Islet of Langerhans (tissue), 1 donor: Measurements from ENCODE around the gene CERS1.
"Not testable (repeated sequence)": the region's sequence is repeated elsewhere in the genome, so short reads cannot be mapped to it uniquely, and the experiment has no call there.

Source experiments
- FAIRE-seq: peaks from one replicate; lab custom pipeline; 2011; peaks lifted over from hg19 to GRCh38; lab: Jason Lieb, UNC

Gene CERS1

DNA sequence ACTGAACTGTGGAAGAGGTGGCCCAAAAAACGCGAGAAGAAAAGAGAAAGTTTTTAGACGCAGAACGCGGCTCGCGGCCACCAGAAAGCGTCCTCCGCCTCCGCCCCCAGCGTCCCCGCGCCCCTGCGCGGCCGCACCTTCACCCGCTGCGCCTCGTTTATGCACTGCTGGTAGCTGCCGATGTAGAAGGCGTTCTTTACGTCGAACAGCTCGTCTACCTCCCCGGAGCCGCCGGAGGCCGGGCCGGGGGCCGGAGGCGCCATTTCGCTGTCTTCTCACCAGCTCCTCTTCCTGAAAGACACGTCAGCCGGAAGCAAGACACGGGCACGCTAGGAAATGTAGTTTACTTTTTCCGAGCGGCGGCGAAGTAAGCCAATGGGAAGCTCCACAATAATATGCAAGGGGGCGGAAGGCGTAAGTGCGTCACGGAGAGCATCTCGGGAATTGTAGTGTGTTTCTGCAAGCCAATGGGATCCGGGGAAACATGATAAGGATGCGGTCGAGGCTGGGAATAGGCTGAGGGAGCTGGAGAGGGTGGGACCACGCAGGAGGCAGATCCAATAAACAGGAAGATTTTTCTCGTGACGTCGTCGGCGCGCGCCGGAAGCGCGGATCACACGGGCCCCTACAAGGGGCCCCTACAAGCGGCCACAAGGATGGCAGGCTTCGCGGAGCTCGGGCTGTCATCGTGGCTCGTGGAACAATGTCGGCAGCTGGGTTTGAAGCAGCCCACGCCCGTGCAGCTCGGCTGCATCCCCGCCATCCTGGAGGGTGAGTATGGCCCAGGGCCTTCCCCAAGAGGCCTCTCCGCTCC is 23.3 kb upstream of the CERS1 start, which contains the start of the genes COPE and DDX49:
TSS of gene COPE (minus strand) at position 302 of the 814 bp plus-strand sequence. CDS start at position 263, 39 bp downstream.
TSS of gene DDX49 (plus strand) at position 630 of the 814 bp plus-strand sequence. CDS start at position 657, 27 bp downstream.
- FAIRE-seq, result peak; percentile 100

DNA sequence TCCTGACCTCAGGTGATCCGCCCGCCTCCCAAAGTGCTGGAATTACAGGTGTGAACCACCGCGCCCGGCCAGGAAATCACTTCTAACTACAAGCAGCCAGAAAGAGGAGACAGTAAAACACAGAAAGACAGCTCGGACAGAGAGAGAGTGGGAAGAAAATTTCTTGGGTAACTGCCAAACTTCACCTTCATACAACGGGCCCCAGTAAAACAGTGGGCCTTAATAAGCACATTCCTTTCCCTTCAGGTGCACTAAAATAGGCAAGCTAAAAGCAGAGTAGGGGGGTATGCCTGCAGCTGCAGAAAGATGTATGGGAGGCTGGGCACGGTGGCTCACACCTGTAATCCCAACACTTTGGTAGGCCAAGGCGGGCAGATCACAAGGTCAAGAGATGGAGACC is 21.6 kb upstream of the CERS1 start:
- FAIRE-seq, result not testable (repeated sequence)

DNA sequence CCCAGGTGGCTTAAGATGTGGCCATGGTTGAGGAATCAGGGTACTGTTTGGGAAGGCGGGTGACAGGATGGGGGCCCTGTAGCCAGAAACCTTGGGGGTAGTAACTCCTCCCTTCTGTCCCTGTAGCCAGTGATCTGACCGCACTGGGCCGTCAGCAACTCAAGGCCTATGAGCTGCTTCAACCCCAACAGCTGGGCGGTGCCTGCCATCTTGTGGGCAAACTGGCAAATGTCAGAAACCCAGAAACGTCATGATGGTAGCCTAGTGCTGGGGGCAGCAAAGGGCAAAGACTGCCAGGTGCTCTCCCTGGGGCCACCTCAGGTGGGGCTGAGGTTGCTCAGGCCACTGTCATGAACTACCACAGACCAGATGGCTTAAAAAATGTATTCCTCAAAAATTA is 19.7 kb upstream of the CERS1 start:
- no peak for FAIRE-seq

DNA sequence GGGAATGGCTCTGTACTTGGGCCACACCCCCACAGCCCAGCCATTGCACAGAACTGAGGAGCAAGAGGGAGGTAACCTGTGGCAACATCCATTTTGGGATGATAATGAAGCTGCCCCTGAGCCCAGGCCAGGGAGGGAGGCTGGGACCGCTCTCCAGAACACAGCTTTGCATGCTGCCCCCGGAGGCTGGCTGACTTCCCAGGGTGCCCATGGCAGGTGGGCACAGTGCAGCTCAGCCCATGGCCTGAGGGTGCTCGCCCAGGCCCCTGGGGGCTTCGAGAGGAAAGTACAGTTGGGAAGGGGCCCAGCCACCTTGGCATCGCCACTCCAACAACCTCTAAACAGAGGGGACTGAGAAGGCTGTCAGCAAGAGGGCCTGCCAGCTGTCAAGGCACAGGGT is 17.5 kb upstream of the CERS1 start:
- FAIRE-seq, result no peak

DNA sequence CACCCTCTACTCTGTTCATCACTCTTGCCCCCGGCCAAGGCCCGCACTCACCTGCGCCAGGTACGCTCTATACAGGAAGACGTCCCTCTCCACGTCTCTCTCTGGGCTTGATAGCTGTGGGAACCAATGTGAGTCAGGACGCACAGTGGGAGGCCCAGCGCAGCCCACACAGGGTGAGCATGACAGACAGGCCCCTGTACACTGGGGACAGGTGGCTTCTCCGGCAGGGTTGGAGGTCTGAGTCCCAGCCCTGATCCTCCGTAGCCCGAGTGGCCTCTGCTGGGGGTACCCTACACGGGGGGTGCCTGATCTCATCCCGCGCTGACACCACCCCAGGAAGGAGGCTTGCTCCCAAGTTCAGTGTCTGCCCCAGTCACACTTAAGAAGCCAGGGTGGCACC is 17.0 kb upstream of the CERS1 start:
- FAIRE-seq, result no peak

DNA sequence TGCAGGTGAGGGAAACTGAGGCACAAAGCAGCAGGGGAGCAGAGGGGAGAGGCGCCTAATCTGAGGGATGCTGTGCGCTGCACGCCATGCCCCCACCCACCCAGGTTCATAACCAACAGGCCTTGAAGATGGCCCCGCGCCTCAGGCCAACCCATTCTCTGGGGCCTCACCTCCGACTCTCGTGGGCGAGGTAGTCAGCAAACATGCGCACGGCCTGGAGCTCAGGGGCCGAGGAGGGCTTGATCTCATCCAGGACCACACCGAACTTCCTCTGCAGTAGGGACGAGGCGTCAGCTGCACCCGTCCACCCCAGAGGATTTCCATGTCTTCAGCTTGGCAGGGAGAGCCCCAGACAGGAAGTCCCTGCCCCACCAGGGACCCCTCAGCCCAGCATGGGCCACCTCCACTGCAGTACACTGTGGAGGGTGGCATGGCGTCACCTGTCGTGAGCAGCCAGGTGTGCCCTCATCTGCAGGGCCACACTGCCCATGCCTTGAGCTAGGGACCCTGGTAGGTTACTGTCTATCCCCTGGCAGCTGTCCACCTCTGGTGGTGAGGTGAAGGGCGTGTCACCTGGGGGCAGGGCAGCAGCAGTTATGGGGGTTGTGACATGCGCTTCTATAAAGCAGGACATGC is 15.0 kb upstream of the CERS1 start:
- FAIRE-seq, result no peak

DNA sequence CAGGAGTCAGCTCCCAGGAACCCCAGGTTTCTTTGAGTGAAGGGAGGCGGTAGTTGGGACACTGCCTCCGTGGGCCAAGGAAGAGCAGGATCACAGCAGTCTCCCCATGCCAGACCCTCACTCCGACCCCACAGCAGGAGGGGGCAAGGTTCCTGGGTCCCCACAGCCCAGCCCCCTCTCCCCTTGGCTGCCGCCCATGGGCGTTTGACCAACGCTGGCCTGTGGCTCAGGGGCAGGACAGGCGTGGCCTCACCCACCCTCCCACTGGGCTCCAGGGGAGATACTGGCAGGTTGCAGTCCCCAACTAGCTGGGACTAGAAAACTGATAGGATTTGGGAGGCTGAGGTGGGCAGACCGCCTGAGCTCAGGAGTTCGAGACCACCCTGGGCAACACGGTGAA is 14.1 kb upstream of the CERS1 start:
- FAIRE-seq, result no peak

DNA sequence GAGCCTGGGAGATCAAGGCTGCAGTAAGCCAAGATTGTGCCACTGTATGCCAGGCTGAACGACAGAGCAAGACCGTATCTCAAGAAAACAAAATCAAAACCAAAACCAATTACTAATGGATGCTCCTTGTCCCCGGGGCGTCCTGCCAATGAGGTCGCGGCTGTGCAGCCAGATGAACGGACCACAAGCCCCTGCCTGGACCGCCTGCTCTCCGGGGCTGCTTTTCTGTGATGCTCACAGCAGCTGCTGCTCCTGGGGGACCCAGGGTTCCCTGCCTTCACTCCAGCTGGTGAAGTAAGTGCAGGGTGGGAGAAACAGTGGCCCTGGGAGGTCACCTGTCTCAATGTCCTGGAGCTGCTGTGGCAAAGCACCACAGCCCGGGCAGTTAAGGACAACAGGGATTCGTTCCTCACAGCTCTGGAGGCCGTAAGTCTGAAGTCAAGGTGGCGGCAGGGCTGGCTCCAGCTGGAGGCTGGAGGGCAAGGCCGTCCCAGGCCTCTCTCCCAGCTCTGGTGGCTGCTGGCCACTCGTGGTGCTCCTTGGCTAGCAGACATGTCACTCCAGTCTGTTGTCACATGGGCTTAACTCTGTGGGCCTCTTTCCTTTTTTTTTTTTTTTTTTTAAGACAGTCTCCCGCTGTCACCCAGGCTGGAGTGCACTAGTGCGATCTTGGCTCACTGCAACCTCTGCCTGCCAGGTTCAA is 13.1 kb upstream of the CERS1 start:
- FAIRE-seq, result no peak

DNA sequence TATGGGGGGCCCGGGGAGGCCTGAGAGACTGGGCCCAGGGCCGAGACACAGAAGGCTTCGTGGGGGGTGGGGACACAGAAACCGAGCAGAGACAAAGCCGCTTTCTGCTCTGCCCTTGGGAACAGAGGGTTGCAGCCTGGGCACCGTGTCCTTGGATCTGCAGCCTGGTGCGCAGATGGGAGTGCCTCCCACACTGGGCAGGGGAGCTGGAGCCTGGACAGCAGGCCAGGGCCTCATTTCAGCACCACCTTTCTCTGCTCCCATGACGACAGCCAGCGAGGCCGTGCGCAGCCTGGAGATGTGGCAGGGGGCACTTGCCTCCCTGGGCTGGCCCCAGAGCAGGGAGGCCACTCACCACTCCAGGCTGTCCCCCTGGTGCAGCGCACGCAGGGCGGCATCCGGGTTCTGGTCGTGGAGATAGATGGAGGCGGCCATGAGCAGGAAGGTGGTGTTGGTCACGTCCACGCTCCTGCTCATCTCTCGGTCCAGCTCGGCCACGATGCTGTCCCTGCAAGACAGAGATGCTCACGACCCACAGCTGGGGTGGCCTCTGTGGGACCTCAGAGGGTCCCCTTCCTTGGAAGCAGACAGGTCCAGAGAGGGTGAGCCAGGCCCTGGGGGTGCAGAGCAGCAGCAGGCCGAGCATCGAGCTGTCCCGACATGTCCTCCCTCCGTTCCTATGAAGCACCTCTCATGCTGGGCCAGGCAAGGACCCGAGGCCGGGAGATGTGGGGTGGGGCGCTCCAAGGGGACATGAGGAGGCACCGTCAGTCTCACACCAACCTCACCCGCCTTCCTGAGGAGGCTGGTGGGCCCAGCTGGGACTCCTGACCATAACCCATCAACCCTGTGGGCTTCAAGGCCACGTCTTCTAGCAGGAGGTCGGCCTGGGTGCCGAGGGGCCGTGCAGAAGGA is 10.9 kb upstream of the CERS1 start:
- FAIRE-seq, result no peak

DNA sequence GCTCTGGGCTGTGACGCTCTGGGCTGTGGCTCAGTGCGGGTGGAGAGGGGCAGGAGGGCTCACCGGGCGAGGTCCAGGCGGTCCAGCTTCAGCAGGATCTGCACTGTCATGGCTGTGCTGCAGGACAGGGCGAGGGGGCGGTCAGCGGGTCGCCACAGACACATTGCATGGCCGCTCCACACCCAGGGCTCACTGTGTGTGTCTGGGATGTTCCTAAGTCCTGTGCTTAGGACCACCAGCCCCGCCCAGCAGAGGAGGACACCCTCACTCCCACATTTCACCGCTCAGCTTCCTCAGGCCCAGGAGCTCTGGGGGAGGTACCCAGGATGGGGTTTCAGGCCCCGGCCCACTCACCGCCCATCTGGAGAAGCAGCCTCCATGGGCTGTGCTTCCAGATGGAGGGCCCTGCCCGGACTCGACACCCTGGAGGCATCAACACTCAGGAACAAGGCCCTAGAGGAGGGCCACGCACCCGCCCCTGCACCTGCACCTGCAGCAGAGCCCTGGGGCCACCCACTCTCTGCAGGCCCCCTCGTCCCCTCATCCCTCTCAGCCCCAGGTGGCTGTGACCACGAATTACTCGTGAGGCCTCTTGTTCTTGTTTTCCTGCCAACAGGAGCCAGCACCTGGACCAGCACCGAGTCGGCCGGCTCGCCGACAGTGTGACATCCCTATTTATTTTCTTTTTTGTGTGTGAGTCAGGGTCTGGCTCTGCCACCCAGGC is 9.7 kb upstream of the CERS1 start:
- FAIRE-seq, result no peak

DNA sequence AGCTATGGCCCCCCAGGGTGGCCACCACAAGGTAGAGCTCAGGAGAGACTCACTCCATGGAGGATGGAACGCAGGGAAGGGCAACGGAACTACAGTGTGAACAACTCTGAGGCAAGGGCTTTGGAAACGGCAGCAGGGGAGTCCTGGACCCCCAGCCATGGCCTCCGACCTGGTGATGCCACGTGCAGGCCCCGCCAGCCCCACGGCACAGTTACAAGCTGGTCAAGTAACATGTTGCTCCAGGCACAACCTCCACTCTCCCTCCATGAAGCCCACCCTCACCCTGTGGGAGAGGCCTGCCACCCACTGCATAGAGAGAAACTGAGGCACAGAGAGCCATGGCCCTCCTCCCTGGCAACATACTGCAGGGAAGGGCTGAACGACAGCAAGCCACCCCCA is 9.1 kb upstream of the CERS1 start:
- no peak for FAIRE-seq

DNA sequence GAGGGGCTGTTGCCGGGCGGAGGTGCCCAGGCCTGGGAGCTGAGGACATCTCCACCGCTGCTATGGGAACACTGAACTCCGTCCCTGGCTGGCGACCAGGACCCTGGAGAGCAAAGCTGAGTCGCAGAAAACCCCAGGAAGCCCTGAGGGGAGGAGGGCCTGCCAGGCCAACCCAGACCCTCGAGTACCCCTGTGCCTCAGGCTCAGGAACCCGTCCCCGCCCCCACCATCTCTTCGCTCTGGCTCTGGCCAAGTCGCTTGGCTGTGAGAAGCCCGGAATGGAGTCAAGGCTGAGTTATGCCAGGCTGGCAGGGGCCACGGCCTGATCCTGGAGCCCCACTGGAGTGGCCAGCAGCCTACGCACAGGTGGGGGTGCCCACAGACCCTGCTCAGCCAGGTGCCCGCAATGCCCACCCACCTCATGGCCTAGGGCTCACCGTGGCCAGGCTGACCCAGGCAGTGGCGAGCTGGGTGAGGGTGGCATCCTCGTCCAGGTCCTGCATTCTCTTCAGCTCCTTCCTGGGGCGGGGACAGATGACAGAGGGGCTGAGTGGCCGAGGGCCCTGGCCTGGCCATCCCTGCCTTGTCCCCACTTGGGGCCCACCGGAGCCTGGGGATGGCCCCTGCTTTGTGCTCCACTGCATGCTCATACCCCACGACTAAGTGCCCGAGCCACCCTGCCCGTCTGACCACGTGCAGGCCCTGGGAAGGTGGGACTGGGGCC is 8.5 kb upstream of the CERS1 start:
- no peak for FAIRE-seq

DNA sequence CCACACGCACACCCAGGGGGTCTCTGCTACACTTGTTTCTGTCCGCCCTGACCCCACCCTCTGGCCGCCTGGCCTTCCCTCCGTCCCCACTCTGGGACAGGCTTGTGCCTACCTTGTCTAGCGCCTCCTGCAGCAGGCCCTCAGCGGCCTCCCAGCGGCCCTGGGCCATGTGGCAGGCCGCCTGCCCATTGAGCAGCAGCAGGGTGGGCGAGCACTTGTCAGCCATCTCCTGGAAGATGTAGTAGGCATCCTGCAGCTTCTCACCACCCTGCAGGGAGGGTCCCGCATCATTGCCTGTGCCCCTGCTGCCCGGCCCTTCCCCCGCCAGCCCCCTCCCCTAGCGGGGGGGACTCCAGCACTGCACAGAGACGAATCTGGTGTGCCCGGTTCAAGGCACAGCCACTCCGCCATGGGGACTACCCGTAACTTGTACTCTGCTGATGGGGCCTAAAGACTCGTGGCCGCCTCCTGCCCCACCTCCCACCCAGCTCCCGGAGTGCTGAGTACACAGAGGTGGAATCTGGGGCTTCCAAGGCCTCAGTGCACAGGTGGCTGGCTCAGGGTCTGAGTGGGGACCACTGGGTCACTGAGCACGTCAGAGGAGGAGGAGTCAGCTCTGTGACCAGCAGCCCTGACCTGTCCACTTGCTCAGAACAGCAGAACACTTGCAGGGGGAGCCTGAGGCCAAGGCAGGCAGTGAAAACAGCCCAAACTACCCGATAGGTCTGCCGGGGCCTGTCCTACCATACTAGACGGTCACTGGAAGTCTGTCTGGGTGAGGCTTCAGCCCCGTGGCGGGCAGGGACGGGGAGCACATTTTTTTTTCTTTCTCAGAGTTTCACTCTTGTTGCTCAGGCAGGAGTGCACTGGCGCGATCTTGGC is 7.4 kb upstream of the CERS1 start:
- FAIRE-seq, result no peak

DNA sequence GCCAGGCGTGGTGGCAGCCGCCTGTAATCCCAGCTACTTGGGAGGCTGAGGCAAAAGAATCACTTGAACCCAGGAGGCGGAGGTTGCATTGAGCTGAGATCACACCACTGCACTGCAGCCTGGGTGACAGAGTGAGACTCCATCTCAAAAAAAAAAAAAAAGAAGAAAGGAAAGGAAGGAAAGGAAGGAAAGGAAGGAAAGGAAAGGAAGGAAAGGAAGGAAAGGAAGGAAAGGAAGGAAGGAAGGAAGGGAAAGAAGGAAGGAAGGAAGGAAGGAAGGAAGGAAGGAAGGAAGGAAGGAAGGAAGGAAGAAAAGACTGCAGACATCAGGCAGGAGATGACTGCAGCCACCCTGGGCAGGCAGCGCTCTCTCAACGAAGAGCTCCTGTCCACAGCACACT is 6.6 kb upstream of the CERS1 start:
- not testable (repeated sequence) for FAIRE-seq

DNA sequence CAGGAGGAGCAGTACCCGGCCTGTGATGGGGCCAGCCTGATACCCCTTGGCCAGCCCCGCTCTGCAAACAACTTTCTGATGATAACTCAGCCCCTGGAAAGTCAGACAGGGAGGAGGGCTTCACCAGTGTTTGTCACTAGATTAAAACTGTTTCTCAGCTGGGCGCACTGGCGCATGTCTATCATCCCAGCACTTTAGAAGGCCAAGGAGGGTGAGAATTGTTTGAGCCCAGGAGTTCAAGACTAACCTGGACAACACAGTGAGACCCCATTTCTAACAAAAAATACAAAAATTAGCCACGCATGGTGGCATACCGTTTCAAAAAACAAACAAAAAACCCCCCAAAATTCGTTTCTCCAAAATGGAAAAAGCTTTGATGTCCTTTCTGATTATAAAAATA is 5.5 kb upstream of the CERS1 start:
- FAIRE-seq, result no peak

DNA sequence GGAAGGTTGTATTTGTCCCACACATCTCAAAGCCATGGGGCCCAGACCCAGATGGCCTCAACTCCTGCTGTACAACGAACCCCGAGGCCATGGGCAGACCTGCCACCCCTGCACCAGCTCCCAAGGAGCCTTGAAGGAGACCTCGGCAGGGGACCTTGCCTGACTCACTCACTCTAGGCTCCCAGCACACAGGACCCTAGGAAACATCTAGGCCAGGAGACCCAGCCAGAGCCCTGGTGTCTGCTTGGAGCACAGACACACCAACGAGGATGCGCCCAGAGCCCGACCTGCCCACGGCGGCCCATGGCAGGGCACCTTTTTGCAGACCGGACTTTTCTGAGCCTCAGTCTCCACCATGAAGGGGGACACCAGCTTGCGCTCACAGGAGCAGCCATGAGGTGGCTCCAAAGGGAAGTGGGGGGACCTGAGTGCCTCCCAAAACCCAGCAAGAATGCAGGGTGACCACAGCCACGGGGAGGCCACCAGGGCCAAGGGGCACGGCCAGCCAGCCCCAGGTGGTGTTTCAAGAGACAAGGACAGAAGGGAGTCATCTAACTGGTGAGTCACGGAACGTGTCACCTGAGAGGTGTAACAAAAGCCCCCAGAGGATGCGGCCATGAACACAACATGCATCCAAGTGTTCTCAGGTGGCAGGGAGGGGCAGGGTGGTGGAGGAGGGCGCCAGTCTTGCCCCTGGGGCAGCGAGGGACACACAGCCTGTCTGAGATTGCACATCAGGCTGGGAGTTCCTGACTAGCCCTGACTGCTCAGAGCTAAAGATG is 4.9 kb upstream of the CERS1 start:
- FAIRE-seq, result no peak

DNA sequence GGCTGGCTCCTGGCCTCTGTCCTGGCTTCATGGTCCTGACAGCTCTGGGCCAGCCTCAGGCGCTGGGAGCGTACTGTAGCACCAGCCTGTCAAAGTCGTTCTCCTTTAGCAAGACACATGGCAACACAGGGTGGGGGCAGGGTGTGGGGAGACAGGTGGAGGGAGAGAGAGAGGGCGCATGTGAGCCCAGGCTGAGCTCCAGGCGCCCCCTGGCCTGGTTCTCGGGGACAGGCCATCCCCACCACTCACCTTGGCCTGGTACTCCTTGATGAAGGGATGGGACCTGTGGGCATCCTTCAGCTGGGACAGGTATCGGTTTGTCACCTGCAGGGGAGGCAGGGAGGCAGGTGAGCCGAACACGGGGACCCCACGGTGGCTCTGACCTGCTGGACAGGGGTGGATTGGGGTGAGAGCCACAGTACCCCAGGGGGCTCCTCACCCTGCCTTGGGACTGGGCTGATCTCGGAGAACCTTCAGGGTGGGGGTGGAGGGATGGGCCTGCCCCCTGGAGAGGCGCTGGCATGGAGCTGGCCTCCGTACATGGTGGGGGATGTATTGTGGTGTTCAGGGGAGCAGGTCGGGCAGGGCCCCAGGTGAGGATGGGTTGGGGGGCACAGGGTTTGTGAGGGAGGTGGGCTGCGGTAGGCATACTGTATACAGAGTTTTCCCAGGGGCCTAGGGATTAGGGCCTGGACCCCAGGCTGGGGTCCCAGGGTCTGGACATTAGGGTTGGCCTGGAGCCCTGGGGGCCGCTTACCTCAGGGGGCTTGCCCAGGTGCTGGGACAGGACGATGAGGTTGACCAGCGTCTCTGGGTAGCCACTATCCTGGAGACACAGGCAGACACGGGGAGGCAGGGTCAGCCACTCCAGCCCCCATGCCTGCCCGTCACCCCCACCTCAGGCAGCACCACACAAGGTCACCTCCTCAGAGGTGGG is 3.9 kb upstream of the CERS1 start:
- FAIRE-seq, result no peak
